ENCODE results near the gene CNTN4. TPM values are rescaled to one million over a fixed set of nuclear protein-coding genes. Genes with fewer than 3 reads are reported as not detected.
"Not testable (repeated sequence)": the region's sequence is repeated elsewhere in the genome, so short reads cannot be mapped to it uniquely, and the experiment has no call there.

Gene CNTN4
- total and polyA plus RNA-seq, 8 donors: 2.5 to 10.8 (median 5.1) TPM

DNA sequence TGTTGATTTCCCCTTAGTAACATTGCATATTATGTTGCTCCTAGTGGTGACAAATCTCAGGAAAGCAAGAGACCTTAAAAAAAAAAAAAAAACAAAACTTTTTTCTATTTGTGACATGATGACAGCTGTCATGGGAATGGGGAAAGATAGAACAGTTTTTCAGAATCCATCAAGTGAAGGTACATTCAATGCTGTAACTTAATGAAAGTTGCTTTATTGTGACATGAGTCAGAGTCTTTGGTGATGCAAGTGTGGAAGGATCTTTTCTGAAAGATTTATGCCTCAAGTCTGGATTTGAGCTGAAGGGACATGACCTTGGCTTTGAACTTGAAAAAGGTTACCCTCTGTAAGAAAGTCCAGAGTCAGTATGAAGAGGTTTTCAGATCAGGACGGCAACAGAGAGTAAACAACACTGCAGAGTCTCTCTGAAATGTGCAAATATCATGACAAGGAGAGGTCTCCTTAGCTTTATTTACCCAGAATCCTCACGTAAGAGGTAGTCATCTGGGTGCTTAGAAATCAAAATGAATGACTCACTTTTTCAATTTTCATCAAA lies 424.7 kb downstream of the CNTN4 start:
- H3K4me1 ChIP-seq: no peaks in the 10 kb centered on the region
- no peaks in the 10 kb centered on the region for H3K9me3 ChIP-seq
- WGBS, 2 donors: 39 to 41% methylated on average over 2 of the region's 2 CpGs
- H3K27me3 ChIP-seq: no peaks in the 10 kb centered on the region
- FAIRE-seq (no peak), ATAC-seq (no peak), DNase-seq (no peak)
- no peak overlapping the region for H3K27ac ChIP-seq
- intact Hi-C loops (cut with DNase I): no loop called here
- TF ChIP-seq, protein P1, sequence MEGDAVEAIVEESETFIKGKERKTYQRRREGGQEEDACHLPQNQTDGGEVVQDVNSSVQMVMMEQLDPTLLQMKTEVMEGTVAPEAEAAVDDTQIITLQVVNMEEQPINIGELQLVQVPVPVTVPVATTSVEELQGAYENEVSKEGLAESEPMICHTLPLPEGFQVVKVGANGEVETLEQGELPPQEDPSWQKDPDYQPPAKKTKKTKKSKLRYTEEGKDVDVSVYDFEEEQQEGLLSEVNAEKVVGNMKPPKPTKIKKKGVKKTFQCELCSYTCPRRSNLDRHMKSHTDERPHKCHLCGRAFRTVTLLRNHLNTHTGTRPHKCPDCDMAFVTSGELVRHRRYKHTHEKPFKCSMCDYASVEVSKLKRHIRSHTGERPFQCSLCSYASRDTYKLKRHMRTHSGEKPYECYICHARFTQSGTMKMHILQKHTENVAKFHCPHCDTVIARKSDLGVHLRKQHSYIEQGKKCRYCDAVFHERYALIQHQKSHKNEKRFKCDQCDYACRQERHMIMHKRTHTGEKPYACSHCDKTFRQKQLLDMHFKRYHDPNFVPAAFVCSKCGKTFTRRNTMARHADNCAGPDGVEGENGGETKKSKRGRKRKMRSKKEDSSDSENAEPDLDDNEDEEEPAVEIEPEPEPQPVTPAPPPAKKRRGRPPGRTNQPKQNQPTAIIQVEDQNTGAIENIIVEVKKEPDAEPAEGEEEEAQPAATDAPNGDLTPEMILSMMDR (IDR thresholded peaks at IDR 0.05): no peak
- no peaks in the 10 kb centered on the region for H3K36me3 ChIP-seq
- H3K4me3 ChIP-seq: no peak overlapping the region

GRCh38 chr3:2525968-2526367 lies 427.3 kb downstream of the CNTN4 start:
- no peak for FAIRE-seq
- intact Hi-C loops (cut with DNase I): no loop called here
- WGBS, 2 donors: 47 to 65% methylated on average over 2 of the region's 2 CpGs
- TF ChIP-seq, protein P1 (IDR thresholded peaks at IDR 0.05): no peak
- ATAC-seq: no peak
- no peaks in the 10 kb centered on the region for H3K4me1 ChIP-seq
- no peak for DNase-seq
- no peaks in the 10 kb centered on the region for H3K36me3 ChIP-seq
- no peaks in the 10 kb centered on the region for H3K9me3 ChIP-seq
- H3K27me3 ChIP-seq: no peaks in the 10 kb centered on the region
- H3K27ac ChIP-seq: no peak overlapping the region
- no peak overlapping the region for H3K4me3 ChIP-seq

DNA sequence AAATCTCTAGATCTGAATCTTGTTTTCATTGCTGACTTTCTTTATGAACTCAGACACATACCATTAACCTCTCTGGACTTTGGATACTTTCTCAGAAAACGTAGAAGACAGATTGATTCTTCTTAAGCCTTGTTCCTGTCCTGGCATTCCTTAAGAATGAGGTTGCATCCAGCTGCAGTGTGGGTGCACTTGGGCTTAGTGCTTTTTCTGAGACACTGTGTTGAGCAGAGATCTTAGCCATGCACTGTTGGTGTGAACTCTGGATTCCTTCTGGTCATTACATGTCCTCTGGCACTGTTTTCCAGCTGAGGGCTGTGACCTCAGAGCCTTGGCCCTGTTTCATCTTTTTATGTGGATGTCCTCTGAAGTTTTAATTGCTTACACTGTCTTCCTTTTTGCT lies 428.3 kb downstream of the CNTN4 start:
- Histone ChIP-seq H3K36me3 (no peaks in the 10 kb centered on the region), H3K27ac (no peak overlapping the region), H3K4me3 (no peak overlapping the region), H3K27me3 (no peaks in the 10 kb centered on the region), H3K4me1 (no peaks in the 10 kb centered on the region), H3K9me3 (no peaks in the 10 kb centered on the region)
- FAIRE-seq: no peak
- WGBS, 2 donors: 26 to 28% methylated on average over 1 of the region's 1 CpG
- intact Hi-C loops (cut with DNase I): no loop called here
- TF ChIP-seq, protein P1 (IDR thresholded peaks at IDR 0.05): no peak
- no peak for DNase-seq
- ATAC-seq: peak in 1 of 4 donors; percentile 23

- H3K27me3 ChIP-seq; ATAC-seq; H3K4me1 ChIP-seq; H3K9me3 ChIP-seq; H3K36me3 ChIP-seq; FAIRE-seq; DNase-seq; intact Hi-C loops (cut with DNase I); H3K4me3 ChIP-seq; H3K27ac ChIP-seq: not testable (repeated sequence)
- 55 to 62% methylated on average over 5 to 8 of the region's 8 CpGs for WGBS, 2 donors
Measured at GRCh38 chr3:2527328-2527727, 428.7 kb downstream of the CNTN4 start.

- FAIRE-seq; H3K9me3 ChIP-seq; H3K36me3 ChIP-seq; H3K4me1 ChIP-seq; H3K27ac ChIP-seq; H3K27me3 ChIP-seq; intact Hi-C loops (cut with DNase I); DNase-seq; H3K4me3 ChIP-seq; ATAC-seq: not testable (repeated sequence)
- 53 to 75% methylated on average over 4 to 6 of the region's 6 CpGs for WGBS, 2 donors
Measured at GRCh38 chr3:2534767-2535166, 436.1 kb downstream of the CNTN4 start.

GRCh38 chr3:2535206-2535605 lies 436.5 kb downstream of the CNTN4 start:
- Histone ChIP-seq H3K36me3 (no peaks in the 10 kb centered on the region), H3K27me3 (no peaks in the 10 kb centered on the region), H3K27ac (no peak overlapping the region), H3K4me1 (no peaks in the 10 kb centered on the region), H3K4me3 (no peak overlapping the region), H3K9me3 (no peaks in the 10 kb centered on the region)
- intact Hi-C loops (cut with DNase I): no loop called here
- TF ChIP-seq, protein P1 (IDR thresholded peaks at IDR 0.05): no peak
- WGBS, 2 donors: 50 to 63% methylated on average over 1 of the region's 1 CpG
- DNase-seq: no peak
- FAIRE-seq: no peak
- no peak for ATAC-seq
